ENCODE results near the gene PAGE3.

PAGE3 gene

DNA sequence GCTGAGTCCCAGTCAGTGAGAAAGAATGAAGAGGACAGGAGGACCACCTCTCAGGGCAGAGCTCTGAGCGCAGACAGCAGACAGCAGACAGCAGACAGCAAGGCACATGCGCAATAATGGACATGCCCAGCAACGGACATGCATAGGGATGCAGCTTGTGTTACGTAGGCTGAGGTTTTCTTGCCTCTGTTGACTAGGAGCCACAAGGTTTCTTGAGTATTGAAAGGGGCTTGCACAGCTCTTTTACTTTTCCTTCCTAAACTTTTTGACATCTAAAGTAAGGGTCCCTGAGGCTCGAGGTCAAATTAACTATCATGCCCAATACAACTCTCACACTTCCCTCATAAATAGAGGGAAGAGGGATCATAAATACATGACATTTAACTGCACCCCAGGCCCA is at the start of gene PAGE3:
TSS of gene PAGE3 (minus strand) at position 101 of the 400 bp plus-strand sequence. CDS start 1,013 bp downstream, outside the sequence.
- no peak for DNase-seq

DNA sequence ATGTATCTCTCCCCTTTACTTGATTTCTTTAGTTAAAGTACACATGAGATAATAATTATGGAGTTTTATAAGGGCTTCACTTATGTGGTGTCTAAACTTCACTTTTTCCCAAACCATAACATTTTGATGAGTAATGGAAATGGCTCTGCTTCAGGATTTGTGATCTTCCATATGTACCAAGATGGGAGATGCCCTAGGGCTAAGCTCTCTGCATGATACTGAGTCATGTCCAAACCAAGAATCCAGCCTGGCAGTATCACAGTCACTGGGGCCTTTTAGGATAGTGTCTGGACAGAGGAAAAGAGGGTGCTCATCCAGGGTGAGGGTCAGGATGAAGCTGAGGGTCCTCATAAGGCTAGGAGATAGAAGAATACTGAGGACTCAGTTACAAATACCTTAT is 47.9 kb upstream of the PAGE3 start:
- DNase-seq, result no peak

DNA sequence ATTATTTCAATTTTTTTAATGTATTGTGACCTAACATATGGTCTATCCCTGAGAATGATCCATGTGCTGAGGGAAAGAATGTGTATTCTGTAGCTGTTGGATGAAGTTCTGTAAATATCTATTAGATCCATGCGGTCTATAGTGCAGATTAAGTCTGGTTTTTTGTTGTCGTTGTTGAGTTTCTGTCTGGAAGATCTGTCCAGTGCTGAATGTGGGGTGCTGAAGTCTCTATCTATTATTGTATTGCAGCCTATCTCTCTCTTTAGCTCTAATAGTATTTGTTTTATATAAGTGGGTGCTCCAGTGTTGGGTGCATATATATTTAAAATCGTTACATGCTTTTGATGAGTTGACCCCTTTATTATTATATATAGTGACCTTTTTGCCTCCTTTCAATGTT is 26.2 kb upstream of the PAGE3 start:
- DNase-seq, result no peak

- DNase-seq, result no peak
Measured at GRCh38 chrX:55279832-55280231, 15.1 kb upstream of the PAGE3 start.

GRCh38 chrX:55260806-55261205 is 3.9 kb downstream of the PAGE3 start:
- DNase-seq, result no peak

DNA sequence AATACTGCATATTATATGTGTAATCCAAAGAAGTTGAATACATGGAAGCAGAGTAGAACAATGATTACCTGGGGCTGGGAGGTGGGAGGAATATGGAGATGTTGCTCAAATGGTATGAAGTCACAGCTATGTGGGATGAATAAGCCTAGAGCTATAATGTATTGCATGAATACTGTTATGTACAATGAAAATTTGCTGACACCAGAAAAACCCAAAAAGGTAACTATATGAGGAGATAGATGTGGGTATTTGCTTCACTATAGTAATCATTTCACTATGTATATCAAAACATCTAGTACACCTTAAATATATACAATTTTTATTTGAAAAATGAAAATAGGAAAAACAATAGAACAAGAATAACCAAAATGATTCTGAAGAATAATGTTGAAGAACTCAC is 11.2 kb downstream of the PAGE3 start:
- DNase-seq, result no peak

- DNase-seq, result no peak
Measured at GRCh38 chrX:55240788-55241340, 23.9 kb downstream of the PAGE3 start.

- DNase-seq, result no peak
Measured at GRCh38 chrX:55220119-55220794, 44.5 kb downstream of the PAGE3 start, which contains the start of gene PAGE5. PAGE5 (plus strand) TSS chrX:55220346; CDS start chrX:55221383, 1,037 bp downstream.

- no peak for DNase-seq
Measured at GRCh38 chrX:55213381-55213780, 51.3 kb downstream of the PAGE3 start.

GRCh38 chrX:55210931-55211677 is 53.6 kb downstream of the PAGE3 start:
- DNase-seq, result no peak
